Pons (tissue), 1 donor: ENCODE measurements around the gene ZNF92.
"Not testable (repeated sequence)": the region's sequence is repeated elsewhere in the genome, so short reads cannot be mapped to it uniquely, and the experiment has no call there.

Experiments
- DNase-seq: peaks from one replicate; pipeline ENCODE4 v3.0.0-alpha.2; 2016; ENCODE audit warnings: low spot score

ZNF92 gene

DNA sequence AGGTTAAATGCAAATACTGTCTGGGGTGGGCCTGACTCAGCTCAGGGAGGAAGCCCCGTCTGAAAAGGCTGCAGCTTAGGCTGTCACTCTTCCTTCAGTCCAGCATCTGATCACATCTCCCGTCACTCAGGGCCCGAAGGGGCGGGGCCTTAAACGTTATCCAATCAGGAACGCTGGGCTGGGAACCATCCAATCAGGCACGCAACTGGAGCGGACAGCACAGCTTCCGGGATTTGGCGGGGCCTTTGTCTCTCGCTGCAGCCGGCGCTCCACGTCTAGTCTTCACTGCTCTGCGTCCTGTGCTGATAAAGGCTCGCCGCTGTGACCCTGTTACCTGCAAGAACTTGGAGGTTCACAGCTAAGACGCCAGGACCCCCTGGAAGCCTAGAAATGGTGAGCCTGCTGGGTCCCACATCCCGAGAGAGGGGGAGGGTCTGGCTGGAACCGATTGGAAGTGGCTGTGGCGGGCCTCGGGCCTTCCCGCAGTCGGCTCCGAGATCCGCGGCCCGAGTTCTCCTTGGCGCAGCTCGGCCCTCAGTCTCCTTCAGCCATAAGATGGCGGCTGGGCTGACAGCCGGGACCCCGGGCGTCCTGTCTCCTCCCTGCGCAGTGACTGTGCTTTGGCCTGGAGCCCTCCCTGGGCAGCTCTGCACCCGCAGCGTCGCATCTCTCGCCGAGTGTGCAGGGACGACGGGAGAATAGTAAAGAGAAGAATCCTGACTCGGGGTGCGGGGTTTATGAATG is at the start of gene ZNF92:
TSS of gene ZNF92 (plus strand) at position 248 of the 744 bp plus-strand sequence. CDS start at position 391, 143 bp downstream.
- DNase-seq, result peak; percentile 99

DNA sequence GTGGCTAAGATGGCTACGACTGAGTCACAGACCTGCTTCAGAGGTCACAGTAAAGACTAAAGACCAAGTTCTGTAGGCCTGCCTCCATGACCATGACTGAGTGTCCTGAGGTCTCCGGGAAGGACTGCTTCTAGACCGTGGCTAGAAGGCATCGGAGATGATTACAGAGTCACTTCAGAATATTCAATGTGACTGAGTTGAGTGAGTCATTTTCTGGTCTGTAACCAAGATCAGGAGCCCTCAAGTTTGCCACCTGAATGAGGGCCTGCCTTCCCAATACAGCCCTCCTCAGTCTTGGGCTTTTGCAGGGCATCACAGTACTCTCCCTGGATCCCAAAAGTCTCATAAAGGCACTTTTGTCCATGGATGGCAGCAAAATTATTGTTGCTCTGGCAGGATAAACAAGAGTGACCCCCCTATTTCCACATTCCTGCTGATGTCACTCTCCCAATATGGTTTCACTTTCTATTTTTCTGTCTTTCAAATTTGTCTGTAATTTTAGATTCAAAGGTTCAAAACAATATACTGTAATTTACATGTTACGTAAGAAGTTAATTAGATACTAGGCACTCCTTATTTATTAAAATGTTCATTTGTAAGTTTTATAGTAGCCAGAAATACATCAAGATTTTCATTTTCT is 47.7 kb upstream of the ZNF92 start:
- DNase-seq, result no peak

DNA sequence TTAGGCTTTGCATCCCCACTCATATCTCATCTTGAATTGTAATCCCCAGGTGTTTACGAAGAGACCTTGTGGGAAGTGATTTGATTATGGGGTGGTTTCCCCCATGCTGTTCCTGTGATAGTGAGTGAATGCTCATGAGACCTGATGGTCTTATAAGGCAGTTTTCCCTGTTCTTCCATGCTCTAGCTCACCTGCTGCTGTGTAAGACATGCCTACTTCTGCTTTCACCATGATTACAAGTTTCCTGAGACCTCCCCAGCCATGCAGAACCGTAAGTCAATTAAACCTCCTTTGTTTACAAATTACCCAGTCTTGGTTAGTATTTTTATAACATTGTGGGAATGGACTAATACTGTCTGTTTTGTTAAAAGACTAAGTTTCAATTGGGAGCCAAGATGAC is 35.3 kb upstream of the ZNF92 start:
- no peak for DNase-seq

DNA sequence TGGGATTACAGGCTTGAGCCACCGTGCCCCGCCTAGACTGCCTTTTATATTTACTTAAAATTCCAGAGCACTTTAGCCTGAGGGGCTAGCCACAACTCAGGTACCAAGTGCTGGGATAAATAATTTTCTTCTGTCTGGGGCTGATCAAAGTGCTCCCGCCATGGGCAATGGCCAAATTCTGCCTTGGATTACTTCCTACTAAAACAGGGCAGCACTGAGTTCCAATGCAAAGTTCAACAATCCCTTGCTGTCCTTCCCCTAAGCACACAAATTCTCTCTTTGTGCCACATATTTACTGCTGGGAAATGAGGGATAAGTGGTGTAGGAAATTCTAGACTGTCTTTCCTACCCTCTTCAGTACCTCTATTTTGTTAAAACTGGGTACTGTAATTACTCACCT is 34.4 kb upstream of the ZNF92 start:
- DNase-seq, result no peak

DNA sequence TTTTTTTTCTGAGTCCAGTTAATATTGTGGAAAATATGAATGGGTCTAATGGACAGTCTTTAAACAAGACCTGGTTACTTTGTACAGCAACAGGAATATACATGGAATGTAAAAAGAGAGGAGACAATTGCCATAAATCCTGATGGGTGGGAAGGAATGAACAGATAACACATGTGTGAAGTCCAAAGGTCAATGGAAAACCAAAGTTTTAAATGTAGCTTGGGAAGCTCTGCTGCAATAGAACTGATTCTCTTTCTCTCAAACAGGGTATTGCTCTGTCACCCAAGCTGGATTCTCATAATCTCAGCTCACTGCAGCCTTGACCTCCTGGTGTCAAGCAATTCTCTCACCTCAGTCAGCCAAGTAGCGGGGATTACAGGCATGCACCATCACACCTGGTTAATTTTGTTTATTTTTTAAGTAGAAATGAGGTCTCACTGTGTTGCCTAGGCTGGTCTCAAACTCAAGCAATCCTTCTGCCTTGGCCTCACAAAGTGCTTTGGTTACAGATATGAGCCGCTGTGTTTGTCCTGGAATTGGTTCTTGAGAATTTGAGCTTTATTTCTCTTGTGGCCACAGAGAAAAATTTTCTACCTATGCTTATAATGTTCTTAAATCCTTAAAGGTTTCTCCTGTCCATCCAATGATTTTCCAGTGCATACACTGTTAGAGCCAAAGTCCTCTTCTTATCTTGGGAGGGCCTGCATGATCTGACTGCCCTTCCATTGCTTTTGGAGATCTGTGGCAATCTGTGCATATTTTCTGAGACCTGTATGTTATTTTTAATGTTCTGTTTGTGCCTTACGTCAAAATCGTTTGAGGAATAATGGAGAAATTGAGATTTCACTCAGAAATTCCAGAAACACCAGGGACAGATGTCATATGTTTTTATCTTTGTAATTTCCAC is 30.7 kb upstream of the ZNF92 start:
- DNase-seq, result no peak

DNA sequence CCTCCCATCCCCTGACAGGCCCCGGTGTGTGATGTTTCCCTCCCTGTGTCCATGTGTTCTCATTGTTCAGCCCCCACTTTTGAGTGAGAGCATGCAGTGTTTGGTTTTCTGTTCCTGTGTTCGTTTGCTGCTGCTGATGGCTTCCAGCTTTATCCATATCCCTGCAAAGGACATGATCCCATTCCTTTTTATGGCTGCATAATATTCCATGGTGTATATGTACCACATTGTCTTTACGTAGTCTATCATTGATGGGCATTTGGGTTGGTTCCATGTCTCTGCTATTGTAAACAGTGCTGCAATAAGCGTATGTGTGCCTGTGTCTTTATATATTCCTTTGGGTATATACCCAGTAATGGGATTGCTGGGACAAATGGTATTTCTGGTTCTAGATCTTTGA is 29.1 kb upstream of the ZNF92 start:
- not testable (repeated sequence) for DNase-seq

DNA sequence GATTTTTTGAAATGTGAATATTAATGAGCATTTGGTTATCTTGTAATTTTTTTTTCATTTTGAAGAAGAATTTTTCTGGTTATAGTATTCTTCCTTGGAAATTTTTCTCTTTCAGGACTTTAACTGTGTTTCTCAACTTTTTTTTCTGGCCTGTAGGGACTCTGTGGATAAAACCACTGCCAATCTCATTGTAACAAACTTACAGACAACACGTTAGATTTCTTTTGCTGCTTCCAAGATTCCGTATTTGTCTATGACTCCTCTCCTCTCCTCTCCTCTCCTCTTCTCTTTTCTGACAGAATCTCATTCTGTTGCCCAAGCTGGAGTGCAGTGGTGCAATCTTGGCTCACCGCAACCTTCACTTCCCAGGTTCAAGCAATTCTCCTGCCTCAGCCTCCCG is 19.4 kb upstream of the ZNF92 start:
- DNase-seq, result no peak

DNA sequence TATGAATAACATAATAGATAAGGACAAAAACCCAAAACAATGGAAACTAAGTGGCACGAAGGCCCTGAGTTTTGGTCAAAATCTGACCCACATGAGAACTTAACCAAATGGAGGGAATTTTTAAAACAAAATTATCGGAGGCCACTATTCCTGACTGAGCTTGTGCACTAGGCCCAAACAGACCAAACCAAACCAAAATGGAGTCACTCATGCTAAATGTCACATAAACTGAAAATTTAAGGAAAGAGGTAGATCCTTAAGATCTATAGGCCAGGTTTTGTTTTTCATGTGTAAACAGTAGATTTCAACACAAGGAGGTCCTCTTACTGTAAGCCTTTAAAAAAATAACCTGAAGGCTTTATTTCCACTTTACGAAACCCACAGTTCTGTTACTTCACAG is 3.8 kb upstream of the ZNF92 start:
- DNase-seq, result no peak

DNA sequence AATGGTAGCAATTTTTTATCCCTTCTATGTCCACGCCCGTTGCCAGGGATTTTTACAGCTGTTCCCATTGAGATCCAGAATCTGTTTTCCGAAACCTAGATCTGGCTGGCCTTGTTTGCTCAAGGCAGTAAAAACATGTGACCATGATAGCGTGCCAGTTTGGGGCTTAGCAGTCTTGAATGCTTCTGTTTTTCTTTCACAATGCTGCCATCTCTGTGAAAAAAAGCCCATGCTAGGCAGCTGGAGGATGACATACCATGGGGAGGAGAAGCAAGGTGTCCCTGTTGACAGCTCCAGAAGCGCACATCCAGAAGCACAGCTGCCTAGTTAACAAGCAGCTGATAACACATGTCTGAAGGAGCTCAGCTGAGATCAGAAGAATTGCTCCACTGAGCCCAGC is 2.2 kb upstream of the ZNF92 start:
- DNase-seq, result peak; percentile 86

DNA sequence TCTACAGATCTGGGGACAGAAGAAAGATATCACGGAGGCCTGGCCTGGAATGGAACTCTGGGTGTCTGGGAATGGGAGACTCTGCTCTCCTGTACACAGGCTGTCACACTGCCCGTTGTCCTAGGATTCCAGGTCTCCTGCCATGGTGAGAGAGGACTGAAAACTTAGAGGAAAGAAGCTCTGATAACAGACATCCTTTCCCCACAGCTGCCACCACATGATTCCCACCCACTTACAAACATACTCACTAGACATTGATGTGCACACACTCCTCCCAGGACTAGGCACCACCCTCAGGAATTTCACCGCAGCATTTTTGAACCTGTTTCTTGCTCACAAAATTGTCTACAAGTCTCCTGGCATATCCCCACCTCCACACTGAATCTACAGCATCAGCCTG is 5.7 kb downstream of the ZNF92 start:
- no peak for DNase-seq

DNA sequence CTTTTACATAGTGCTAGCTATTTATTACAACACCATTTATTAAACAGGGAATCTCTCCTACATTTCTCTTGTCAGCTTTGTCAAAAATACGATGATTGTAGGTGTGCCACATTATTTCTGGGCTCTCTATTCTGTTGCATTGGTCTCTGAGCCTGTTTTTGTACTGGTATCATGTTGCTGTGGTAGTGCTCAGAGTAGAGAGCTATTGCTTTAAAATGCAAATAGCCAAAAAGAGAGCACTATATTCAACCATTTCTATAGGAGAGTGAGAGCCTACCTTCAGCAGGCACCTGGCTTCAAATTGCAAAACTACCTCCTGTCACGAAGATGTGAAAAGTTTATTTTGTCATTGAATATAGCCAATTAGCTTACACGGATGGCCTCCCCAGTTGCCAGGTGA is 8.1 kb downstream of the ZNF92 start:
- DNase-seq, result no peak

DNA sequence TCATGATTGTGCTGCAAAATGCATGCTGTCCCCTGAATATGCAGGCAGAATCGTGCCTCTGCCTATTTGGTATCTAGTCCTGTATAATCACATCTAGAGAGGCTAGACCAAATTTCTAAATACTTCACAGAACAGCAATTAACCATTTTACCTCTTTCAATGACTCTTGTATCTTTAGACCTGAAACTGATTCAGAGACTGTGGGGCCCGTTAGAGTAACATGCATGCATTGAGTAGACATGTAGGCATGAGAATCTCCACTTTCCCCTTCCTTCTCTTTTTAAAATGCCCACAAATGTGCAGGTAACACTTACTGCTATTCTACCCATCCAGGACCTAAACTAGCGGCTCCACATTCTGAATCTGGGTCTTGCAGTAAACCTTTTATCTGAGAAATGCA is 8.8 kb downstream of the ZNF92 start:
- no peak for DNase-seq

DNA sequence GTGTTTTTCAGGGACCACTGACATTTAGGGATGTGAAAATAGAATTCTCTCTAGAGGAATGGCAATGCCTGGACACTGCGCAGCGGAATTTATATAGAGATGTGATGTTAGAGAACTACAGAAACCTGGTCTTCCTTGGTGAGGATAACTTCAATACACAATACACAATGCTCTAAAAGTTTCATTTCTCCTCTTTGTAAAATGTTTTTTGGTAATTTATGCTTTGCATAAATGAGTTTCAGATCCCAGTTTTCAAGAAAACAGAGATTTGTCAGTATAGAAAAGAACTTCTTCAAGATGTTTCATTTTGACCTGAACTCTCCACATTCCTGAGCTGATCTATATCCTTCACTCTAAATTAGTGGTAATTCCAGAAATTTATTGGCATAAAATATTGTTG is 14.2 kb downstream of the ZNF92 start:
- no peak for DNase-seq

DNA sequence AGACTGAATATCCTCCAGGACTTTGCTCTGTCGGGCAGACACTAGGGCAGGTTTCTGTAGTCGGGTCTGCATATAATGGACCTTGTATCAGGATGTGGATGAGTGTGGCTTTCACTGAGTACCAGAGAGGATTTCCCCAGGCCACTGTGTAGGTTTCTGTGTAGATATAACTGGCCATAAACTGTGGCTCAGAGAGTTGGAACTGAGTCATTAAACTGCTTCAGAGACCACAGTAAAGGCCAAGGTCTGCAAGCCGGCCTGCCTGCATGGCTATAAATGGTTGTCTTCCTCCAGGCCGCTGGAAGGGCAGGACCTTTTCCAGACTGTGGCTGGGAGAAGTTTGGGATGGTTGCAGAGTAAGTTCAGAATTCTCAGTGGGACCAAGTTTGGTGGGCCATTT is 16.9 kb downstream of the ZNF92 start:
- DNase-seq, result no peak

DNA sequence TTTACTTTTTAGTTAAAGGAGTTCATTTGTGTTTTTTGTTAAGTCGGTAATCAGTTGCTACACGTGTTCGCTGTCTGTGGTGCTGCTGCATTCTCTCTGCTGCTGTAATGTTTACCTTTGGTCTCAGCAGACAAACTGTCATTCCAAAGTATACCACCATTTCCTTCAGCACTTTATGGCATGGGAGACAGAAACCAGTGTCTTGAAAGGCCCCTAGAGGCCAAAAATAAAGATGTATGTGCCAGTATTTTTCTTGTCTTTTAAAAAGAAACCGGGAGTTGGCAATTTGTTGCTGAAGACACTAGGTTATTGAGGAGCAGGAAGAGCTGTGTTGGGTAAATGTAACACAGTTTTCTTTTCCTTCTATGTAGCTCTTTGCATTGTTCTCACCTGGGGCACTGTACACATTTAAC is 24.1 kb downstream of the ZNF92 start:
- DNase-seq, result no peak

DNA sequence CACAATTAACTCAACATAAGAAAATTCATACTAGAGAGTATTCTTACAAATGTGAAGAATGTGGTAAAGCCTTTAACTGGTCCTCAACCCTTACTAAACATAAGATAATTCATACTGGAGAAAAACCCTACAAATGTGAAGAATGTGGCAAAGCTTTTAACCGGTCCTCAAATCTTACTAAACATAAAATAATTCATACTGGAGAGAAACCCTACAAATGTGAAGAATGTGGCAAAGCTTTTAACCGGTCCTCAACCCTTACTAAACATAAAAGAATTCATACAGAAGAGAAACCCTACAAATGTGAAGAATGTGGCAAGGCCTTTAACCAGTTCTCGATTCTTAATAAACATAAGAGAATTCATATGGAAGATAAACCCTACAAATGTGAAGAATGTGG is 25.0 kb downstream of the ZNF92 start:
- DNase-seq, result not testable (repeated sequence)

DNA sequence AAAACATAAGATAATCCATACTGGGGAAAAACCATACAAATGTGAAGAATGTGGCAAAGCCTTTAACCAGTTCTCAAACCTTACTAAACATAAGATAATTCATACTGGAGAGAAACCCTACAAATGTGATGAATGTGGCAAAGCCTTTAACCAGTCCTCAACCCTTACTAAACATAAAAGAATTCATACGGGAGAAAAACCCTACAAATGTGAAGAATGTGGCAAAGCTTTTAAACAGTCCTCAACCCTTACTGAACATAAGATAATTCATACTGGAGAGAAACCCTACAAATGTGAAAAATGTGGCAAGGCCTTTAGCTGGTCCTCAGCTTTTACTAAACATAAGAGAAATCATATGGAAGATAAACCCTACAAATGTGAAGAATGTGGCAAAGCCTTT is 25.4 kb downstream of the ZNF92 start:
- DNase-seq, result not testable (repeated sequence)

DNA sequence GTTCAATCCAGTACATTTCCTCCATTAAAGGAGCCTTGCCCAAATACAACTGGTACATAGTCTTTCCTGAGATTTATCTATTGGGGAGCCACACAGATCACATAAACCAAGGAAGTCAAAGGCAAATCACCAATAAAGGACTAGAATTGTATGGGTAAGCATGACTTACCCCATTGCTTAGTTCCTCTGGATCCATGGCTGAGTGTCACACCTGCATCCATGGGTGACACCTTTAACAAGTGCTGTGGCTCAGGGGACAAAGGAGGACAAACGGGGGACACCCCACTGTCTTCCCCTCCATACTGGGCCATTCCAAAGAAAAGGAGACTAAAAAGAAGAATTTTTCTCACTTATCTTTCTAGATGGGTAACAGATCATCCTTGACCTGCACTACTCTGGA is 30.4 kb downstream of the ZNF92 start:
- no peak for DNase-seq

DNA sequence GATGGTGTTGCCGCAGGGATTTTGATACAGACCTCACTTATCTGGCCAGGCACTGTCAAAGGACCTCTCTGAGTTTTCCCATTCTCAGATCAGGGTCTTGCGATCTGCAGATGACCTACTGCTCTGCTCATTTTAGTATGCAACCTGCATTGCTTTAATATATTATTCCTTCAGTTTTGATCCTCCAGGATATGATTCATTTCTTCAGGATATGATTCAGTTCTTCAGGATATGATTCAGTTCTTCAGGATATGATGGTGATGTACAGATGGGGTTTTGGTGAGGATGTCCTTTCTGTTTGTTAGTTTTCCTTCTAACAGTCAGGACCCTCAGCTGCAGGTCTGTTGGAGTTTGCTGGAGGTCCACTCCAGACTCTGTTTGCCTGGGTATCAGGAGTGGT is 33.1 kb downstream of the ZNF92 start:
- not testable (repeated sequence) for DNase-seq

DNA sequence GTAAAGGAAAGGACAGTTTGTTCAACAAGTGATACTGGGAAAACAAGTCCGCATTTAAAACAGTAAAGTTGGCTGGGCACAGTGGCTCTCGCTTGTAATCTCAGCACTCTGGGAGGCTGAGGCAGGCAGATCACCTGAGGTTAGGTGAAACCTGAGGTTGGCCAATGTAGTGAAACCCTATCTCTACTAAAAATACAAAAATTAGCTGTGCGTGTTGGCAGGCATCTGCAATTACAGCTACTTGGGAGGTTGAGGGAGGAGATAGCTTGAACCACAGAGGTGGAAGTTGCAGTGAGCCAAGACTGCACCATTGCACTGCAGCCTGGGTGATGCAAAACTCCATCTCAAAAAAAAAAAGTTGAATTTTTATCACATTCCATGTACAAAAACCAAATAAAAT is 35.7 kb downstream of the ZNF92 start:
- DNase-seq, result no peak

DNA sequence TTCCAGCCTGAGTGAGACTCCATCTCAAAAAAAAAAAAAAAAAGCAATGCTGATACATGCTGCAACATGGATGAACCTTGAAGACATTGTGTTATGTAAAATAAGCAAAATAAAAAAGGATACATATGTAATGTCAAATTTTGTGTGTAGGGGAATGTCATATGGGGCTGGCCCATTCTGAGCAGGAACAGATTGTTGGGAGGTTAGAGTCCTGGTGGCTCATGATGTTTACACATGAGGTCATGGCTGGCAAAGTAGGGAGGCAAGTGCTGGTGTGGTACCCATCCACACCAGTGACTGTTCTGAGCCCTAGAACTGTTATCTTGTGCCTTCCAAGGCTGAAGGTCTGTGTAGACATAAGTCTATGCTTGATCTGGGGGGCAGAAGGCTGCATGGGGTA is 37.6 kb downstream of the ZNF92 start:
- no peak for DNase-seq

DNA sequence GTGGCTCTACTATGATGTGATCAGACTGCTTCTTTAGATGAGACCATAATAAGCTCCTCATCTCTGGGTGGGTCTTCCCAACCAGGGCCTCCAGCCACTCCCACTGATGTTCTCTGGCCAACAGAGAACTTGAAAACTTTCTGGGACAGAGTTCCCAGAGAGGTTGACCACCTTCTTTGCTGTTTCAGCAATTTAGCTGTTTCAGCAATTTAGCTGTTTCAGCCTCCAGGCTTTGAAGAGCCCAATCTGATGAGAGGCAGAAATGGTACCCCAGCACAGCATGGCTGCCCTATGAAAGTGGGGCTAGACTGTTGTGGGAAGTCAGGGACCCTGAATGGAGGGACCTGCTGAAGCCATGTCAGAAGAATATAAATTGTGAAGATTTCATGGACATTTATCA is 49.0 kb downstream of the ZNF92 start:
- DNase-seq, result no peak

DNA sequence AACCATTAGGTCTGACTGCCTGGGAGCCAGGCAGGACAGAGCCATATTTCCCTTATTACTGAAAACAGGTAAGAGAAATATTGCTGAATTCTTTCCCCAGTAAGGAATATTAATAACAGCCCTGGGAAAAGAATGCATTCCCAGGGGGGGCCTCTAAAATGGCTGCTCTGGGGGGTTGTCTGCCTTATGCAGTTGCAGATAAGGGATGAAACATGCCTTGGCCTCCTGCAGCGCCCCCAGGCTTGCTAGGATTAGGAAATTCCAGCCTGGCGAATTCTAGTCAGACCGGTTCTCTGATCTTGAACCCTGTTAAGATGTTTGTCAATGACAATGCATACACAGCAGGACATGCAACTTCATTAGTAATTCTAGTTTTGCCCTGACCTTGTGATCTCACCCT is 49.6 kb downstream of the ZNF92 start:
- not testable (repeated sequence) for DNase-seq
